ENCODE data around the gene CCNO.

The CCNO gene

GRCh38 chr5:55226934-55227663 is 6.3 kb downstream of the CCNO start, which contains the start of gene MCIDAS (continued):
- no peak for TF ChIP-seq ZNF223 (tag by site-specific recombination; IDR thresholded peaks at IDR 0.05)

- Histone ChIP-seq H3K4me3 (ENCODE audit: low read depth, low read length) (peak overlapping the region; percentile 49), H3K9me3 (ENCODE audit: control insufficient read depth, insufficient read depth, low read depth, low read length) (no peaks in the 10 kb centered on the region), H3K4me1 (ENCODE audit: control insufficient read depth, insufficient read depth, low read length) (no peaks in the 10 kb centered on the region; the same call in 1 of the 2 replicates), H3K36me3 (ENCODE audit: control insufficient read depth in 2 of 2, insufficient read depth in 1 of 2, low read length in 2 of 2) (peaks cover 0 to 11% of the 10 kb centered on the region in 2 experiments; a peak in 1 of 3 replicates), H3K27ac (ENCODE audit: extremely low read depth, low read depth, low read length) (peak overlapping the region; percentile 92)
- CTCF ChIA-PET, result interaction anchor here (0.6 to 2.9 kb wide), 31 partner anchors 9 to 676 kb away, joined by 3 to 24 read pairs (median 3); no protein-coding TSS in a partner anchor
- POLR2A ChIA-PET, result interaction anchor here (0.9 to 2.3 kb wide), 5 partner anchors 9 to 81 kb away, joined by 3 to 14 read pairs (median 4); partner anchors contain the start of genes CDC20B, DHX29 and MTREX
- TF ChIP-seq ZNF561 (tag by site-specific recombination; IDR thresholded peaks at IDR 0.05; ENCODE audit: borderline replicate concordance) (peak; percentile 78; the same call in 1 of the 2 replicates), ZNF2 (tag by site-specific recombination; IDR thresholded peaks at IDR 0.05) (peak; percentile 90), ZIC2 (tag by site-specific recombination; IDR thresholded peaks at IDR 0.05) (peak; percentile 31; the same call in 1 of the 2 replicates), ZNF513 (tag by site-specific recombination; IDR thresholded peaks at IDR 0.05) (no peak), ZNF837 (tag by site-specific recombination; IDR thresholded peaks at IDR 0.05) (peak; percentile 77; the same call in 1 of the 2 replicates), ZNF654 (tag by site-specific recombination; IDR thresholded peaks at IDR 0.05; ENCODE audit: low read depth) (peak; percentile 78), ZNF449 (tag by site-specific recombination; IDR thresholded peaks at IDR 0.05) (0 out of 2 replicates have a peak, but pooled peaks have one; percentile 9), ZNF704 (tag by site-specific recombination; IDR thresholded peaks at IDR 0.05) (no peak), YY2 (tag by site-specific recombination; IDR thresholded peaks at IDR 0.05) (no peak), KLF17 (tag by site-specific recombination; IDR thresholded peaks at IDR 0.05) (peak; percentile 20; the same call in 1 of the 2 replicates), ZNF16 (tag by site-specific recombination; IDR thresholded peaks at IDR 0.05; ENCODE audit: low read depth) (0 out of 2 replicates have a peak, but pooled peaks have one; percentile 8), MYNN (tag by site-specific recombination; IDR thresholded peaks at IDR 0.05; ENCODE audit: borderline replicate concordance) (peak; percentile 52; the same call in 1 of the 2 replicates), PRDM10 (tag by site-specific recombination; IDR thresholded peaks at IDR 0.05) (peak; percentile 88), ZNF416 (tag by site-specific recombination; IDR thresholded peaks at IDR 0.05) (0 out of 2 replicates have a peak, but pooled peaks have one; percentile 29), YY1 (tag by site-specific recombination; IDR thresholded peaks at IDR 0.05) (peak; percentile 68), ZNF544 (tag by site-specific recombination; IDR thresholded peaks at IDR 0.05) (no peak), ZSCAN4 (tag by site-specific recombination; IDR thresholded peaks at IDR 0.05) (peak; percentile 11; the same call in 1 of the 2 replicates), AEBP2 (tag by site-specific recombination; IDR thresholded peaks at IDR 0.05; ENCODE audit: borderline replicate concordance) (no peak), ZNF324 (tag by site-specific recombination; IDR thresholded peaks at IDR 0.05) (peak; percentile 92)
Observed at GRCh38 chr5:55226027-55226933, 7.1 kb downstream of the CCNO start.

Measured in HEK293 (cell line).